ENCODE measurements around the gene G0S2. TPM values are rescaled to one million over a fixed set of nuclear protein-coding genes. Genes with fewer than 3 reads are reported as not detected.

Gene G0S2
- polyA plus RNA-seq, 2 of the 4 experiments (the other 2 are of a cell fraction), result 1.1 to 3.0 TPM

GRCh38 chr1:209643285-209644020 lies 31.8 kb upstream of the G0S2 start:
- Histone ChIP-seq H3K9me3 (no peaks in the 10 kb centered on the region), H3K4me1 (peaks cover 18% of the 10 kb centered on the region), H3K27ac (no peak overlapping the region; a peak in 1 of 6 replicates), H3K4me2 (no peak overlapping the region), H3K4me3 (no peak overlapping the region)
- POLR2A ChIA-PET, result no interaction called here
- ATAC-seq, result no peak
- DNase-seq (ENCODE audit: low read depth in 1 of 2, low spot score in 1 of 2), result no peak
- 86% methylated on average over 2 of the region's 2 CpGs for WGBS (ENCODE audit: missing lambda C conversion rate)
- TF ChIP-seq HES2 (IDR thresholded peaks at IDR 0.05) (no peak), HMGXB4 (CRISPR knock-in tag; IDR thresholded peaks at IDR 0.05; ENCODE audit: borderline replicate concordance) (no peak), CTCF (IDR thresholded peaks at IDR 0.05) (no peak), TFCP2L1 (CRISPR knock-in tag; IDR thresholded peaks at IDR 0.05) (no peak), POLR2A (IDR thresholded peaks at IDR 0.05; ENCODE audit: low read length) (no peak), RNF2 (IDR thresholded peaks at IDR 0.05; ENCODE audit: borderline replicate concordance, low read depth) (no peak), CEBPB (IDR thresholded peaks at IDR 0.05) (no peak), RCOR1 (IDR thresholded peaks at IDR 0.05; ENCODE audit: low read depth, low read length) (no peak), MAZ (IDR thresholded peaks at IDR 0.05; ENCODE audit: borderline replicate concordance, low read depth, low read length) (no peak), ATOH8 (CRISPR knock-in tag; IDR thresholded peaks at IDR 0.05; ENCODE audit: low read depth) (no peak), NPAS2 (CRISPR knock-in tag; IDR thresholded peaks at IDR 0.05; ENCODE audit: borderline replicate concordance) (no peak)
- FAIRE-seq, result no peak
- CTCF ChIA-PET, result interaction anchor here (0.6 to 2.4 kb wide), 11 partner anchors 10 to 77 kb away, joined by 3 to 7 read pairs (median 5); no protein-coding TSS in a partner anchor

GRCh38 chr1:209645574-209646452 lies 29.4 kb upstream of the G0S2 start:
- Histone ChIP-seq H3K4me3 (no peak overlapping the region), H3K4me2 (no peak overlapping the region), H3K9me3 (no peaks in the 10 kb centered on the region), H3K4me1 (peaks cover 41% of the 10 kb centered on the region), H3K27ac (0 out of 6 replicates have a peak overlapping the region, but pooled peaks of 1 of the 2 experiments have one; percentile 43)
- POLR2A ChIA-PET, result no interaction called here
- FAIRE-seq (no peak), ATAC-seq (no peak), DNase-seq (ENCODE audit: low read depth in 1 of 2, low spot score in 1 of 2) (no peak)
- TF ChIP-seq HOXB5 (CRISPR knock-in tag; IDR thresholded peaks at IDR 0.05) (no peak), FOSB (CRISPR knock-in tag; IDR thresholded peaks at IDR 0.05) (no peak), ATOH8 (CRISPR knock-in tag; IDR thresholded peaks at IDR 0.05; ENCODE audit: low read depth) (no peak)
- CTCF ChIA-PET, result interaction anchor here (0.7 to 3.0 kb wide), 6 partner anchors 11 to 45 kb away, joined by 3 to 11 read pairs (median 3); no protein-coding TSS in a partner anchor
- WGBS (ENCODE audit: missing lambda C conversion rate), result 92% methylated on average over 16 of the region's 16 CpGs

All from A549 (cell line).